Islet of Langerhans (tissue), 1 donor: ENCODE data around the gene LUC7L3.
"Not testable (repeated sequence)": the region's sequence is repeated elsewhere in the genome, so short reads cannot be mapped to it uniquely, and the experiment has no call there.

Source experiments
- FAIRE-seq: peaks from one replicate; lab custom pipeline; 2011; peaks lifted over from hg19 to GRCh38; lab: Jason Lieb, UNC

The LUC7L3 gene

DNA sequence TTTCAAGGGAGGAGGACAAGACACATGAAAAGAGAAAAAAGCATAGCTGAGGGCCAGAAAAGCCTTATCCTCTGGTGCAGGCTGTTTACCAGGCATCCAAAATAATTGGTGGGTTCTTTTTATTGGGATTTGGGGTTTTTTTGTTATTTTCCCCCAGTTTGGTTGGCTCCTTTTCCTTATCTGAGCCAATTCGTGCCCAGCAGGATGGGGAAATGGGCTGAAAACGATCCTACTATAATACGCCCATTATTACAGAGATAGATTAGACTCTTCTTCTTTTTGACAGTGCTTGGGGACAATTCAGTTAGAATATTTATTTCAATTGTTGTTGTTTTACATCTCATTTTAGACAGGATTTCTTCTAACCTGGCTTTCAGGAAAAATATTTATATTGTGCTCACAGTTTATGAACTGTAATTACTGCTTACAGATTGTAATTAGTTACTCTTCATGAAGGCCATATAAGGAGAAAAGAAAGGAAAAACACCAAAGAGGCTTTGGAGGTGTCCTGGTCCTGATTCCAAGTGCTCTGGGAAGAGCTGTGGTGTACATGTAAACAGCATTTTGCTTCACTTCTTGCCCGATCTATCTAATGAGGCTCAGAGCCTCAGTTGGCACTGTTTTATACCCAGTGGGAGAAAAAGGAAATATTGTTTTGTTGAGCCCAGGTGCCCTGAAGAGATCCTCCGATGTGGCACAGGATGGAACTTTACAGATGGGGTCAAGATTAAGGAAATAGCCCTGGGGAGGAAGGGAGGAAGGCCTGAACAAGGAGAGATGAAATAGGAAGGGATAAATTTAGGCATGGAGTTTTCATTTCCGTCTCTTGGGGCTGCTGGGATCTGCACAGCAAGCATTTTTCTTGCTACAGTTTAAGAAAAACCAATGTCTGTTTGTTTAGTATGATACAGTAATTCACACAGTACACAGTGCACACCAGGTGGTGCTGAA lies 11.1 kb upstream of the LUC7L3 start:
- FAIRE-seq = peak; percentile 55

DNA sequence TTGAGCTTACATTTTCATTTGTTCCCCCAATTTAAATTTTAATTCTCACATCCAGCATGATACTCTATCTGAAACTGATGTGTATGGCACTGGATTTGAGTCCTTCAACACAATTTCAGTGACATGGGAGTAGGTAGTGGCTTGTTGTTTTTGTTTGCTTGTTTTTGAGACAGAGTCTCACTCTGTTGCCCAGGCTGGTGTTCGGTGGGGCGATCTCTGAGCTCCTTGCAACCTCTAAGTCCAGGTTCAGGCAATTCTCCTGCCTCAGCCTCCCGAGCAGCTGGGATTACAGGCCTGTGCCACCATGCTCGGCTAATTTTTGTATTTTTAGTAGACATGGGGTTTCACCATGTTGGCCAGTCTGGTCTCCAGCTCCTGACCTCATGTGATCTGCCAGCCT lies 10.3 kb upstream of the LUC7L3 start:
- not testable (repeated sequence) for FAIRE-seq

DNA sequence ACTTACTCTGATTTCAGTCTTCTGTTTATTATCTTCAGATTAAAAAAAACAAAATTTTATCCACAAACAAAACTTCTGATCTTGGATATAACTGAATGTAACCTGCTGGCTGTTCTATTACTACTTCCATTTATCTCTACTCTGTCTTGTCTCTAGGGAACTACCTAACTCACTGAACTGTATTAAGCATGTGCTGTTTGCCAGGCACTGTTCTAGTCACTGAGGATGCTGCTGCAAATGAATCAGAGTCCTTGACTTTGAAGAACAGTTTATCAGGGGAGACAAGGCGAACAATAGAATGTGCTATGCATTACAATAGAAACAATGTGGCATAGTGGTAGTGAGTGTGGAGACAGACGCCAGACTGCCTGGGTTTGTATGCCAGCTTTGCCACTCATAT lies 9.4 kb upstream of the LUC7L3 start:
- no peak for FAIRE-seq

DNA sequence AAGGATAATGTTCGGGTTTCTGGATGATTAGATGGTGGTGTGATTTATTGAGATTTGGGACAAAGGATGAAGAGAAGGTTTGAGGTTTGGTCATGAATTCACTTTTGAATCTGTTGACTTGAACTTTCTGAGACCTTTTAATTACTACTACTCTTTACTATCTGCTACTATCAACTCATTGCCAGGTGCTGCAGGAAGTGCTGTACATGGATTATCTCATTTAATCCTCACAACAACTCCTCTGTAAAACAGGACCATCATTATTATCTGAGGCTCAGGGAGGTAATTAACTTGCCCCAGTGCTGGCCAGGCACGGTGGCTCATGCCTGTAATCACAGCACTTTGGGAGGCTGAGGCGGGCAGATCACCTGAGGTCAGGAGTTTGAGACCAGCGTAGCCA lies 8.8 kb upstream of the LUC7L3 start:
- FAIRE-seq = no peak

DNA sequence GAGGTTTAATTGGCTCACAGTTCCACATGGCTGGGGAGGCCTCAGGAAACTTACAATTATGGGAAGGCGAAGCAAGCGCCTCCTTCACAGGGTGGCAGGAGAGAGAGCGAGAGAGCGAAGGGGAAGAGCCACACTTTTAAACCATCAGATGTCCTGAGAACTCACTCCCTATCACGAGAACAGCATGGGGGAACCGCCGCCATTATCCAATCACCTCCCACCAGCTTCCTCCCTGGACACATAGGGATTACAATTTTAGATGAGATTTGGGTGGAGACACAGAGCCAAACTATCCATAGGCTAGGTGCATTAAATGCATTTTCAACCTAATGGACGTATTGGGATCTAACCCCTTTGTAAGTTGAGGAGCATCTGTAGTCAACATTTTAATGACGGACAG lies 6.8 kb upstream of the LUC7L3 start:
- no peak for FAIRE-seq

DNA sequence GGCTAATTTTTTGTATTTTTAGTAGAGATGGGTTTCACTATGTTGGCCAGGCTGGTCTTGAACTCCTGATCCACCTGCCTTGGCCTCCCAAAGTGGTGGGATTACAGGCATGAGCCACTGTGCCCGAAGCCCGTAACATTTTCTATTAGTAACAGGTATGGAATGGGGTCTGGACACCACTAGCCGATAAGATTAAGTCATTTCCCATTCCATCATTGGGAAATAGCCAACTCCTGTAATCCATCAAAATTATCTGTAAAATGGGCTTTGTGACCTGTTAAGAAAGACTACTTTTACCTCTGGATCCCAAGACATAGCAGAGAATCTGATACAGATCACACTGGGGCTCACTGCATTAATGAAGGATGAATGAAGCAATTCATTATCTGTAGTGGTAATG lies 3.9 kb upstream of the LUC7L3 start:
- no peak for FAIRE-seq

DNA sequence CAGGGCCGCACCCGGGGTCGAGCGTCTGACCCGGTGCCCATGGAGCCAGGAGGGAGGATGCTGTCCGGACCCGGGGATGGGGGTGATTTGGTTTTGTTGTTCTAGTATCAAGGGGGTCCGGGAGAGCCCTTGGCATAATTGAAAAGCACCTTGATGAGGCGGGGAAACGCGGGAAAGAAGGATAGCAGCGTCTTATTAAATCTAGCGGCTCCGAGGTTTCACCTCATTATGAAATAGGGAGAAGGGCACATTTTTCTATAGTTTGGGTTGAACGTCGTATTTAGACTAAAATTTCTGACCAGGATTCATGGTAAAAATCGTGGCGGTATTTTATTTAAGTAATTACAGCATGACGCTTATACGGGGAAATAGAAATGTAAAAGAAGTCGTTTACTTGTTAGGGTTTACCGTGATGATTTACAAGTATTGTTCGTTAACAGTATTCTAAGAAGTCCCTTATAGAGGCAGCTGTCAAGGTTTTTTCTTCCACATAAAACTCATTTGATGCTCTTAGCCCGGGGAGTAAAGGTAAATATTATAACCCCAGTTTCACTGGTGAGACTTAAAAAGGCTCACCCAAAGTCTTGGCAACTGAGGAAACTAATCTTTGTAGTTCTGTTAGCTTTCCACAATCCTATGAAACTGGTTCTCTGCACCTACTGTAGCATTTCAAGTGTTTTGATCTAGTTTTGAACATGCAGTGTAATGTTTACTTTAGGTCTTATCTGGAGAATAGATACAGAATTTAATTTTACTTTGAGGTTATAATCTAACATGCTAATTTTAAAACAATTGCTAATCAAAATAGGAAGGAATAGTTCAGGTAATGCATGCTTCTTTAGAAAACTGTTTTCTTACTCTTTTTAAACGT lies 756 bp downstream of the LUC7L3 start:
- no peak for FAIRE-seq

DNA sequence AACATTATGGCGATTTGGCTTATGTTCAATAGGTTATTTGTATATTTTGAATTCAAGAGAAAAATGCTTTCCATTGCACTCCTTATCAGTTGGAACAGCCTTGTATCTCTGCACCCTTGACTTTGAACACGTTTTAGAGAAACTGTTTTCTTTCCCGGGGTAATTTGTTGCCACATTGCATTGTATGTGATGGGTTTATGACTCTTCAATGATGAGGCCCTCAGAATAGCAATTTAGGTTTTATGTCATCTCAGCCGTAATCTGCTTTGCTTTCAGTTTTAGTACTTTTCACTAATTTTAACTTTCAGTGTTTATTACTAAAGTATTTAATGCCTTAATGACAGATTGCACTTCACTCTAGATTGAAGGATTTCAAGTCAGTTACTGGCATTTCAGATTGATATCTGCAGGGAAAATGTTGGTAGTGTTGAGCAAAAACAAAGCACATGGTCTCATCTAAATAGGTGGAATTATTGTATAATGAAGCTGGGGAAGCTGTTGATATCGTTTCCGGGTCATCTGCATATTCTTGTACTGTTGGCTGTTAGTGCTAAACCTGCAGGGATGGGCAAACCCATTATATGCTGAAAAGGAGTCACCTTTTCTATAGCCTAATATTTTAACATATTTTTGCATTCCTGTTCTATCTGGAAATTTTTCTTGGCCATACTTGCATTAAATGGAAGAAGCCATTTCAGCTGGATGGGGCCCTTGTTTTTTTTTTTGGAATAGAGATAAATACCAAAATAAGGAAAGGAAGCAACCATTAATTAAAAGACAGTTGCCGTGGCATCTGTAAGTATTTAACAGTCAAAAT lies 2.0 kb downstream of the LUC7L3 start:
- no peak for FAIRE-seq

DNA sequence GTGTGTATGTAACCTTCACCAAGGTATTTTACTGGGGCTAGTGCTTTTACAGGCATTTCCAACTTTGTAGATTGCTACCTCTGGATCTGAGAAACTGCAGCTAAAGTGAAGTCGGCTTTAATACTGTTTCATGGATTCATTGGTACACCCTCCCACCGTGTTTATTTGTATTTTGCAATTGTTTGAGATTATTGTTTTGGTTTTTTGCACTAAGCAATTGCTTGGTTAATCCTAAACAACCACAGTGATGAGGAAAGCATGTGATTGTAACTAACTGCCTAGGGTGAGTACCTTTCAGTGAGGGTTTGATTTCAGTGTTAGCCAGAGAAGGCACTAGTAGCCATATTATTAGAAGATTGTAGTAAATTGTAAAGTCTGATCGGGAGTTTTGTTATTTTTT lies 3.3 kb downstream of the LUC7L3 start:
- FAIRE-seq = no peak

DNA sequence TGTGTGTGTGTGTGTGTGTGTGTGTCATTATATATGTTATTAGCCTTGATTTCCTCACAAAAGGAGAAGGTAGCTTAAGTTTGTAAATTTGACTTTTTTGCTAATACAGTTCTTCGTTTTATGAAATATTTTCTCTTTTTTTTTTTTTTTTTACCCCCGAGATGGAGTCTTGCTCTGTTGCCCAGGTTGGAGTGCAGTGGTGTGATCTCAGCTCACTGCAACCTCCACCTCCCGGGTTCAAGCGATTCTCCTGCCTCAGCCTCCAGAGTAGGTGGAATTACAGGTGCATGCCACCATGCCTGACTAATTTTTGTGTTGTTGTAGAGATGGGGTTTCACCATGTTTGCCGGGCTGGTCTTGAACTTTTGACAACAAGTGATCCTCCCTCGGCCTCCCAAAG lies 5.2 kb downstream of the LUC7L3 start:
- FAIRE-seq = not testable (repeated sequence)

DNA sequence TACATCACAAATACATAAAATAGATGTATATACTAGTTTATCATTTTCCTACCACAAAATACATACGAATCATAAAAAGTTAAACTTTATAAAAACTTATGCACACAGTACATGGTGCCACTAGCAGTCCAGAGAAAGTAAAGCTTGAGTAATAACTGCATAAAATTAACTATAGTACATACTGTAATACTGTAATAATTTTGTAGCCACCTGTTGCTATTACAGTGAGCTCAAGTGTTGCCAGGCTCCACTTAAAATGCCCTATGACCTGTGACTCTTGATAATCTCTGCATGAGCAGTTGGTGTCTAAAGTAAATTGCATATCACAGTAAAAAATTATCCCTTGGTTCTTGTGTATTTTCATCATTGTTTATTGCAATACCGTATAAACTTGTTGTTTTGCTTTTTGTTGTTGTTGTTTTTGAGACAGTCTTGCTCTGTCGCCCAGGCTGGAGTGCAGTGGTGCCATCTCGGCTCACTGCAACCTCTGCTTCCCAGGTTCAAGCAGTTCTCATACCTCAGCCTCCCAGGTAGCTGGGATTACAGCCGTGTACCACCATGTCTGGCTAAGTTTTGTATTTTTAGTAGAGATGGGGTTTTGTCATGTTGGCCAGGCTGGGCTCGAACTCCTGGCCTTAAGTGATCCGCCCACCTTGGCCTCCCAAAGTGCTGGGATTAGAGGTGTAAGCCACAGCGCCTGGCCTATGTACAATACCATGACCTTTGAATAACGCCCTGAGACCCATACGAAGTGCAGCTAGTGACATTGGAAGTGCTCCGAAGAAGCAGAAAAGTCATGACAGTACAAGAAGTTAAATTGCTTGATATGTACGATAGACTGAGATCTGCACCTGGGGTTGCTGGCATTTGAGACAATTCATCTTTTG lies 6.6 kb downstream of the LUC7L3 start:
- no peak for FAIRE-seq

DNA sequence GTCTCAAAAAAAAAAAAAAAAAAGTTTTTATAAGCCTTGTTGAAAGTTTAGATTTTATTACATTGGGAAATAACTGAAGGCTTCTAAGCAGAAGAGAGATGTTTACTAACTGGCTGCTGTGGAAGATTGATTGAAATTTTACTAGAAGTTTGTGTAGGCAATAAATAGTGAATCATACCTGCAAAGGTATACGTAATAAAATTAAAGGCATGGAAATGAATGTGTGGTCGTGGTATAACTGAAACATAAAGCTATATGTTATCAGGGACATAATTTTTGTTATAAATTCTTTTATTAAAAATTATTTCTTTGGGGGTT lies 8.7 kb downstream of the LUC7L3 start:
- no peak for FAIRE-seq

DNA sequence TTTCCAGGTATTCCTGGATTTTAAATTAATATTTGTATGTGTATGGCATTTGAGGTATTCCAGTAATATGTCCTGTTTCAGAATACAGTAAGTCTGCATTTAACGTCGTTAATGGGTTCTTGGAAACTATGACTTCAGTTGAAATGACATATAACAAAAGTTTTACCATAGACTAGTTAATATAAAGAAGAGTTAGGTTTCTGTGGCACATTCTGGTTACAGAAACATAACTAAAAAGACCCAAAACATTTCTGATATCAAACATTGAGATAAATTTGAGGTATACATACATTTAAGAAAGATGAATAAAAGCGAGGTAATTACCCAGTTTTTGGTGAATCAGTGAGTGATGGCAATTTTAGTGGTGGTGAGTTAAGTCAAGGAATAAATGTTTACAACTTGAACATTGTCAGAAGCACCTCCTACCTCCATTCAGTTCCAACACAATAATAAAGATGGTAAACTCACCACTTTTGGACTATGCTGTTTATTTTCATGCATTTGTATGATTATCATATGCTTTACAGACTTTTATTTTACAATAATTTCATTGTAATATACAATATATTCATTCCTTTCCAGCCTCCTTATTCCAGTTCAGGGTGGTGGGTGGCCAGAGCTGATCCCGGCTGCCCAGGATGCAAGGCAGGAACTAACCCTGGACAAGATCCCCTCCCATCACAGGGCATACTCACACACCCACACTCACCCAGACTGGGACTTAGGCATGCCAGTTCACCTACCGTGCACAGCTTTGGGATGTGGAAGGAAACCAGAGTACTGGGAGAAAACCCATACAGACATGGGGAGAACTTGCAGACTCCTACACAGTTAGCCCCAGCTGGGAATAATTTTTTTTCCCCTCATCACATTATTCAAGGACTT lies 9.7 kb downstream of the LUC7L3 start:
- FAIRE-seq = no peak

DNA sequence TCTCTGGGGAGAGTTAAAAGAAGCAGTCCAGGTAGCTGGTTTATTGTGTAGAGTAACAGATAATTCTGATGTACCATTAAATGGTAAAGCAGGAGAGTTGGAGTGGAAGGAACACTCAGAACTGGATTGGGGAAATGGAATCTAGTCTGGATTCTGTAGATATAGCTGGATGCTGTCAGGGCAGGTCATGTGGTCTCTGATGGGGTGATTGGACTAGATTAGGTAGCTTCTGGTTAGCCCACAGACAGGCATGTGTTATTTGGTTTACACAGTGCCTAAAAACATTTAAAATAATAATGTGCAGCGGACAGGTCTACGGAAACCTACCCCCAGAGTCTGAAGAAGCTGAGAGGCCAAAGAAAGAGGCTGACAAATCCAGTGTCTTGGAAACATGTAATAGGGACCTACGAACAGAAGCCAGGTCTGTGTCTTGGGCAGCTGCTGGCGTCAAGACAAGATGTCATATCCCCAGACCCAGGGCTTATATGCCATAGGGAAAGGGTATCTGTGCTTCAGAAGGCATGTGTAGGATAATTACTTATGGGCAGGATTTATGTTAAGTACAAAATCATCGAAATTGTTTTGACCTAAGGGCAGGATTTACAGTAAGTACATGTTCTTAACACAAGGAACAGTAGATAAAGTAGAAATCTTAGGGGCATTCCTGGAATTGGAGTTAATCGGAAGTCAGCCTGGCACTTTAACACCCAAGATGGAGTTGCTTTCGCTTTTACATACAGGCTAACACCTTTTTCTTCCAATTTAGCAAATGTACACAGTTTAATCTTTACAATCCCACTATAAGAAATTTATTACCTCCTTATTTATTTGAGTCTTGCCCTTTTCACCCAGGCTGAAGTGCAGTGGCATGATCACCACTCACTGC lies 12.4 kb downstream of the LUC7L3 start:
- no peak for FAIRE-seq

DNA sequence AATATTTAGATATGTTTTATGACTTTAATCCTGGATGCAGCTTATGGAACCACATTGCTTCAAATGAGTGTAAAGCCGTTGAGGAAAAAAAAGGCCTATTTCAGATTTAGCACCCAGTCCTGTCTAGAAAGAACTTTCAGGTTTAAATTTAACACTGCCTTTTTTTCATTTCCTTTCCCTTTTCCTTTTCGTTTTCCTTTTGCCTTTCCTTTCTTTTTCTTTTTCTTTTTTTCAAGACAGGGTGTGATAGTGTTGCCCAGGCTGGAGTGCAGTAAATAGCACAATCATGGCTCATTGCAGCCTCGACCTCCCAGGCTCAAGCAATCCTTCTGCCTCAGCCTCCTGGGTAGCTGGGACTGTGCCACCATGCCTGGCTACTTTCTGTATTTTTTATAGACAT lies 15.9 kb downstream of the LUC7L3 start:
- no peak for FAIRE-seq

DNA sequence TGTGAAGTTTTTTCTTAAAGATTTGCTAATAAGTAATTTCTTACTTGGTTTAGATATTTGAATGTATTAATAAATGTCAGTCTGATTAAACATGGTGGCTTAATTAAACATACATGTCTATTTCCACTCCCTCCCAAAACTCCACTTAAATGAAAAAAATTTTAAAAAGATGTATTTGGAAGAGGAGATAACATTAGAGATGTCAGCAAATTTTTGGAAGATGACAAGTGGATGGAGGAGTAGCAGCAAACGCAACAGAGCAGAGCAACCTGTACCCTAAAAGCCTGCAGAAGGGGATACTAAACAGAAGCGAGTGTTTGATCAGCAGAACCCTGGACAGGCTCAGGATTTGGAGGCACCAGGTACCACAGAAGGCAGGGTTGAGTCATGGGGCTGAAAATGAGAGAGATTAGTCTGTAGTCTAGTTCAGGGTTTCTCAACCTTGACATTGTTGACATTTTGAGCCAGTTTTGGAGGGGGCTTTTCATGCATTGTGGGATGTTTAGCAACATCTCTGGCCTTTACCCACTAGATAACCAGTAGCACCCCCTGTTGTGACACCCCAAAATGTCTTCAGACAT lies 17.8 kb downstream of the LUC7L3 start:
- no peak for FAIRE-seq

DNA sequence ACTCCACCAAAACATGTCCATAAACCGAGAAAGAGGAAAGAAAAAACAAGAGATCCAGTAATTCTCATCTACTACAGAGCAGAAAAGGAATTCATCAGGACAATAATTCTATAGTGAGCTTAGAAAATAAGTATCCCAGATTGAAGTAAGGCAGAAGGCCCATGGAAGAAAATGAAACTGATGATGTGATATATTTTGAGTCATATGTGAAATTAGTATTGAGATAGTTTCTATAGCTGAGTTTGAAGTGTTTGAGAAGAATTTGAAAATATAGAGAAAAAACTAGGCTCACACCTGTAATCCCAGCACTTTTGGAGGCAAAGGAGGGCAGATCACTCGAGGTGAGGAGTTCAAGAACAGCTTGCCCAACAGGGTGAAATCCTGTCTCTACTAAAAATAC lies 19.7 kb downstream of the LUC7L3 start:
- FAIRE-seq = no peak

DNA sequence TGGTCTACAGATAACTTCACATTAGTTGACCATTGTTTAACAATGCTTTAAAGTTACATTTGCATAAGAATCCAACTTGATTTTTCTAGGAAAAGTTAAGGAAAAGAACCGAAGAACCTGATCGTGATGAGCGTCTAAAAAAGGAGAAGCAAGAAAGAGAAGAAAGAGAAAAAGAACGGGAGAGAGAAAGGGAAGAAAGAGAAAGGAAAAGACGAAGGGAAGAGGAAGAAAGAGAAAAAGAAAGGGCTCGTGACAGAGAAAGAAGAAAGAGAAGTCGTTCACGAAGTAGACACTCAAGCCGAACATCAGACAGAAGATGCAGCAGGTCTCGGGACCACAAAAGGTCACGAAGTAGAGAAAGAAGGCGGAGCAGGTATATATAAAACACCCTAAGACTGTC lies 26.2 kb downstream of the LUC7L3 start:
- no peak for FAIRE-seq

DNA sequence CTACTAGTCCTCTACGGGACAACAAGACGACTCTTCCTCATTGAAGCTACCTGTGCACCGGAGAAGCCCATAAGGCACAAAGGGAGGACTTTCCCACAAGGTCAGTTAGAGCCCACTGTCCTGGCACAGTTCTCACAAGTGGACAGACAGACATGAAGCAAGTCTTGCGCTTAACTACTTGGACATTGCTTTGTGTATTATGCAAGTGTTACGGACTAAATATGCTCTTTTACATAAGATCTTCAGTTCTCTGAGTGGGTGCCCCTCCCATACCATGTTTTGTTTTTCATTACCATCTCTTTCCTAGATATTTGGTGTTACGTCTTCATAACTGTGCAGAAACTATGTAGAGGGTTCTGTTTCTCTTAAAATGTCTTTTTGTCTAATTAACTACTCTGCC lies 29.8 kb downstream of the LUC7L3 start:
- no peak for FAIRE-seq
